ENCODE data around the gene MIF.
"Not testable (repeated sequence)": the region's sequence is repeated elsewhere in the genome, so short reads cannot be mapped to it uniquely, and the experiment has no call there.

The MIF gene

DNA sequence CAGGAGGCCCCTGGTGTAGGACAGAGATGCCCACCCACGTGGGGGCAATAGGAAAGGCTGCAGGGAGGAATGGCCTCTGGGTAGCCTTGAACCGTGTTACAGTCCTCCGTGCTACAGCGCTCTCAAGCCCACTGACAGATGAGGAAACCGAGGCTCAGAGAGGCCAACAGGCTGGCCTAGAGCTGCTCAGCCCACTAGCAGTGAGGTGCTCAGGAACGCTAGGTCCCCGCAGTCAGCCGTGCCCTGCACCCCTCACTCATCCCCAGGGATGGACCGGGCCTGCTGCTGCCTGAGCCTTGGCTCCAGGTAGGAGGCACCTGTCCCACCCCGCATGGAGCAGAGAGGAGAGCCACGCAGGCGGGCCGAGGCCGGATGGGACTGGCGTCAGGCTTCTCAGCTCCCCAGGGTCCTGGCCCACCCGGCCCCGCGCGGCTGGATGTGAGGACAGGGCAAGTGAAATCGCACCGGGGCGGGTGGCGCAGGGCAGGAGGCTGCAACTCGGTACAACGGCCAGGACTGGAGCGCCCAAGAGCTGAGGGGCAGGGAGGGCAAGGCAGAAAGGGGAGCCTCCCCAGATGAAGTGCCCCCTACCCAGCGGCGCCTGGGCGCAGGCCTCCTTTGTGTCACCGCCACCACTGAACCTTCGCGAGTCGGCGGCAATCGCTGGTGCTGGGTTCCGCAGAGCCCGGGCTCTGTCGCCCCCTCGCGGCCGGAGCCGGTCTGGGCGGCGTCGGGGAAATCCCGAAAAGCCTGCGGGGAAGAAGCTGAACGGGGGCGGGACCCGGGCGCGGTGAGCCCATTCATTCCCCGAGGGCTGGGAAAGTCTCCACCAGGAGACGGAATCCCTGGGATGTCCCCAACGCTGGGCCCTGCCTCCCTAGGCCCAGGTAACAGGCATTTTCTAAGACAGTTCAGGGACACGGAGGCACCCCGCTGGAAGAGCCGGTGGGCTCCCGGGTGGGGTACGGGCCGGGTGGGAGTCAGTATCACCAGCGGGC is 44.9 kb upstream of the MIF start:
- Histone ChIP-seq H3K27me3 (ENCODE audit: insufficient read depth, insufficient read length) (peaks cover 15% of the 10 kb centered on the region), H3K4me1 (ENCODE audit: insufficient read depth, insufficient read length) (peaks cover 15% of the 10 kb centered on the region), H3K9ac (ENCODE audit: insufficient read length, low read depth) (peak overlapping the region; percentile 44), H3K4me3 (ENCODE audit: insufficient read length, low read depth) (no peak overlapping the region), H3K9me3 (ENCODE audit: insufficient read depth, low read length) (no peaks in the 10 kb centered on the region), H3K36me3 (ENCODE audit: insufficient read depth, insufficient read length, low read length) (no peaks in the 10 kb centered on the region)
- no peak for DNase-seq (ENCODE audit: low read depth, low spot score)
- no peak for TF ChIP-seq YY1 (IDR thresholded peaks at IDR 0.05; ENCODE audit: insufficient read depth, insufficient read length)
- TF ChIP-seq ZNF274 (IDR thresholded peaks at IDR 0.05; ENCODE audit: low read depth, low read length), result no peak
- TF ChIP-seq SUZ12 (IDR thresholded peaks at IDR 0.05; ENCODE audit: extremely low read depth, insufficient read depth, insufficient read length), result no peak

DNA sequence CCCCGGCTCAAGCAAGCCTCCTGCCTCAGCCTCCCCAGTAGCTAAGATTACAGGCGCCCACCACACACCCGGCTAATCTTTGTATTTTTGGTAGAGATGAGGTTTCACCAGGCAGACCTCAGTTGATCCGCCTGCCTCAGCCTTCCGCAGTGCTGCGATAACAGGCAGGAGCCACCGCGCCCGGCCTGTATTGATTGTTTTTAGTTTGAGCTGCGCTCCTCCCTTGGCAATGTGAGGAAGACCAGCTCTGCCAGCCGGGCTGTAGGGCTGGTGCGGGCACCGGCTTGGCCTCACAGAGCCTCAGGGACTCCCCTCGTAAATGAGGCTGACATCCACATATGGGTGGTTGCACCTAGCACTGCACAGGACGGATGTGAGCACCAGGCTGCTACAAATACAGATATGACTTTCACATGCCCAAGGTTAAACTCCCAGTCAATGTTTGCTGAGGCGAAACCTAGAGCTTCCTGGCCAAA is 44.0 kb upstream of the MIF start:
- peaks cover 15% of the 10 kb centered on the region for H3K4me1 ChIP-seq (ENCODE audit: insufficient read depth, insufficient read length)
- no peak overlapping the region for H3K9ac ChIP-seq (ENCODE audit: insufficient read length, low read depth)
- no peak for DNase-seq (ENCODE audit: low read depth, low spot score)
- peaks cover 15% of the 10 kb centered on the region for H3K27me3 ChIP-seq (ENCODE audit: insufficient read depth, insufficient read length)
- H3K36me3 ChIP-seq (ENCODE audit: insufficient read depth, insufficient read length, low read length), result no peaks in the 10 kb centered on the region
- H3K4me3 ChIP-seq (ENCODE audit: insufficient read length, low read depth), result no peak overlapping the region
- TF ChIP-seq SUZ12 (IDR thresholded peaks at IDR 0.05; ENCODE audit: extremely low read depth, insufficient read depth, insufficient read length) (no peak), ZNF274 (IDR thresholded peaks at IDR 0.05; ENCODE audit: low read depth, low read length) (no peak), YY1 (IDR thresholded peaks at IDR 0.05; ENCODE audit: insufficient read depth, insufficient read length) (no peak)
- H3K9me3 ChIP-seq (ENCODE audit: insufficient read depth, low read length), result no peaks in the 10 kb centered on the region

DNA sequence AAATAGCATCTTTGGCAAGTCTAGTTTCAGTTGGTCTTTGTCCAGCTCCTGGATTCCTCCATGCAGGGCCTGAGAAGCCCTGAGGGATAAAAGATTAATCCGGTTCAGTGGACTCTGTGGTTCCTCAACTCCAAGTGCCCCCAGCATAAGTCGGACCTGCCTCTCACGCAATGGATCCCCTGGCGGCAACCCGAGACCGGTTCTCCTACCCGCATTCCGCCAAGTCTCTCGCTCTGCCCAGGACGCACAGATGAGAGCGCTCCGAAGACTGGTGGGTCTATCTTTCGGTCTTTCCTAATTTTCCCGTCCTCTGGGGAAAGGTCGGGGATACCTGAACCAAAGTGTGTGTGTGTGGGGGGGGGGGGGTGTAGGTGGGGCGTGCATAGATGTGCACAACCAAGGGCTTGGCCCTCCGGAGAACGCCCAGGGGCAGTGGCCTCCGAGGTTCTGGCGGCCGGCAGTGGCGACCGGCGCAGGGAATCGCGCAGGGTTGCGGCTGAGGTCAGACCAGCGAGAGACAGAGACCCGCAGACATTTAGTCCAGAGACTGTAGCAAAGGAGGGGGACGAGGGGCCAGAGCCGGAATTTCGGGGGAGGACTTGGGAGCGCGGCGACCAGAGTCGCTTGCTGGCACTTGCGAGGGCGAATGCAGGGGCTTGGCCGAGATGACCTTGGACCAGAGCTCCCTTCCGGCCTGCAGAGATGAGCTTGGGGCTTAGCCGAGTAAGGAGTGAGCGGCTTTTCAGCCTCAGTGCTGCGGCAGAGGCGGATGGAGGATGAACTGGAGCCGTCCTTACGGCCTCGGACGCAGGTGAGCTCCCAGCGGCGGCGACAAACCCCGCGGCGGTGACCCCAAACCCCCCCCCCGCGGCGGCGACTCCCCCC is 37.2 kb upstream of the MIF start:
- peak overlapping the region; percentile 89 for H3K9ac ChIP-seq (ENCODE audit: insufficient read length, low read depth)
- H3K4me3 ChIP-seq (ENCODE audit: insufficient read length, low read depth), result peak overlapping the region; percentile 68
- no peak for DNase-seq (ENCODE audit: low read depth, low spot score)
- H3K4me1 ChIP-seq (ENCODE audit: insufficient read depth, insufficient read length), result no peaks in the 10 kb centered on the region
- H3K36me3 ChIP-seq (ENCODE audit: insufficient read depth, insufficient read length, low read length), result no peaks in the 10 kb centered on the region
- H3K27me3 ChIP-seq (ENCODE audit: insufficient read depth, insufficient read length), result no peaks in the 10 kb centered on the region
- TF ChIP-seq ZNF274 (IDR thresholded peaks at IDR 0.05; ENCODE audit: low read depth, low read length), result no peak
- TF ChIP-seq SUZ12 (IDR thresholded peaks at IDR 0.05; ENCODE audit: extremely low read depth, insufficient read depth, insufficient read length), result no peak
- TF ChIP-seq YY1 (IDR thresholded peaks at IDR 0.05; ENCODE audit: insufficient read depth, insufficient read length), result no peak
- H3K9me3 ChIP-seq (ENCODE audit: insufficient read depth, low read length), result no peaks in the 10 kb centered on the region

DNA sequence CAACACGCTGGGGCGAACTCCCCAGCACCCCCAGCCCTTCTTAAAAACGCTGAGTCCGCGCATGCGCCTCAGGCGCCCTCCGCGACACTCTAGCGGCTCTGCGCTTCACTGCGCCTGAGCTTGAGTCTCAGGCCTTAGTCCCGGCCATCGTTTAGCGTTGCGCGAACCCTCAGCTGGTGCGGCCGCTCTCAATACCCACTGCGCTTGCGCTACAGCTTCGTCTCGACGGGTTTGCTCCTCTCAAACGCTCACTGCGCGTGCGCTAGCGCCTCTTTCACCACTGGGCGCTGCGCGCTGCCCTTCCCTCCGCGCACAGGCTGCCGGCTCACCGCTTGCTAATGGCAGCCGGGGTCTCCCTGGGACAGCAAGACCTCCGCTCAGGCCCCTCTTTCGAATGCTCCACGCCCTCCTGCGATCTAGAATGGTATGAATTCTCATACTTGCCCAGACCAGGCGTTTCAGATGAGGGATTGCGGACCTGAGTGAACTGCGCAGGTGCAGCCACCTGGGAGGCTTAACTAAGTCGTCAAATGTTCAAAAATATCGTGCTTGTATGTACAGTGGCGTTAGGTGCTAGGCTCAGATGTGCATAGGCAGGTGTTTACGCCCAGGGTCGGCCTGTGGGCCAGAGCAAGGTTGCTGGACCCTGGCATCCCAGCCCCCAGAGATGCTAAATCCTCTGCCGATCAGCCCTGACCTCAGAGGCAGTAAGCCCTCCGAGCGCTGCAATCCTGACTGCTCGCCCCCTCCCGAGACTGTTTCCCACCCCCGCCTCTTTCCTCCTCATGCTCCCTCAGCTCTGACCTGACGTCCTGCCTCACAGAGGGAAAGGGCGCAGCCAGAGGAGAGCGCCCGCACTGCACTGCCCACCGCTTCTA is 36.3 kb upstream of the MIF start, which contains the start of gene SLC2A11:
TSS of gene SLC2A11 (plus strand) at position 270 of the 878 bp plus-strand sequence. CDS start at position 395, 125 bp downstream.
- no peak for TF ChIP-seq SUZ12 (IDR thresholded peaks at IDR 0.05; ENCODE audit: extremely low read depth, insufficient read depth, insufficient read length)
- Histone ChIP-seq H3K4me3 (ENCODE audit: insufficient read length, low read depth) (peak within 1 kb of the TSS; percentile 68), H3K27me3 (ENCODE audit: insufficient read depth, insufficient read length) (no peaks in the 10 kb centered on the region), H3K36me3 (ENCODE audit: insufficient read depth, insufficient read length, low read length) (no peaks in the 10 kb centered on the region), H3K9ac (ENCODE audit: insufficient read length, low read depth) (peak within 1 kb of the TSS; percentile 89), H3K4me1 (ENCODE audit: insufficient read depth, insufficient read length) (no peaks in the 10 kb centered on the region), H3K9me3 (ENCODE audit: insufficient read depth, low read length) (no peaks in the 10 kb centered on the region)
- DNase-seq (ENCODE audit: low read depth, low spot score), result peak; percentile 93

DNA sequence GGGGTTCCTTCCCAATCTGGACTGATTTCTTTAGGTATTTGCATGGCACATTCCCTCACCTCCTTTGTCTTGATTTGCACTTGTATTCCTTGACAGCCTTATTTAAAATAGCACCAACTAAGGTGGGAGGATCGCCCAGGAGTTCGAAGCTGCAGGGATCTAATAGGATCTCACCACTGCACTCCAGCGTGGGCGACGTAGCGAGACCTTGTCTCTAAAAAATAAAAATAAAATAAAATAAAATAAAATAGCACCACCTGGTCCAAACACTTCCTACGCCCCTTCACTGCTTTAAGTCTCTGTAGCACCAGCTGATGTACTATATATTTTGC is 35.7 kb upstream of the MIF start:
- no peak overlapping the region for H3K9ac ChIP-seq (ENCODE audit: insufficient read length, low read depth)
- H3K27me3 ChIP-seq (ENCODE audit: insufficient read depth, insufficient read length), result no peaks in the 10 kb centered on the region
- DNase-seq (ENCODE audit: low read depth, low spot score), result no peak
- H3K9me3 ChIP-seq (ENCODE audit: insufficient read depth, low read length), result no peaks in the 10 kb centered on the region
- peaks cover 4% of the 10 kb centered on the region for H3K36me3 ChIP-seq (ENCODE audit: insufficient read depth, insufficient read length, low read length)
- no peaks in the 10 kb centered on the region for H3K4me1 ChIP-seq (ENCODE audit: insufficient read depth, insufficient read length)
- no peak overlapping the region for H3K4me3 ChIP-seq (ENCODE audit: insufficient read length, low read depth)
- TF ChIP-seq ZNF274 (IDR thresholded peaks at IDR 0.05; ENCODE audit: low read depth, low read length) (no peak), SUZ12 (IDR thresholded peaks at IDR 0.05; ENCODE audit: extremely low read depth, insufficient read depth, insufficient read length) (no peak), YY1 (IDR thresholded peaks at IDR 0.05; ENCODE audit: insufficient read depth, insufficient read length) (no peak)

DNA sequence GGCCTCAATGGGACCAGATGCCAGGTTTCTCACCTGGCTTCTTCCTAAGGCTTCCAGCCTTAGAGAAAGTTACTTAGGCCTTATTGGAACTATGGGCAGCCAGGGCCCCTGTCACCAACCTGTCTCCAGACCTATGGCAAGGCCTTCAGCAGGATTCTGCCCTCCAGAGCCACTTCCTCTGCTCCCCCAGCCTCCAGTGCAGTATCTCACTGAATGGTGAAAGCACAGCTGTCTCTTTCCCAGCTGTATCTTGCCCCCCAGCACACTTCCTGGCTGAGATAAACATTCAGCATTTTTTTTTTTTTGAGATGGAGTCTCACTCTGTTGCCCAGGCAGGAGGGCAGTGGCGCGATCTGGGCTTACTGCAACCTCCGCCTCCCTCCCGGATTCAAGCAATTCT is 35.0 kb upstream of the MIF start:
- Histone ChIP-seq H3K9ac (ENCODE audit: insufficient read length, low read depth) (no peak overlapping the region), H3K27me3 (ENCODE audit: insufficient read depth, insufficient read length) (no peaks in the 10 kb centered on the region), H3K36me3 (ENCODE audit: insufficient read depth, insufficient read length, low read length) (peaks cover 4% of the 10 kb centered on the region), H3K4me1 (ENCODE audit: insufficient read depth, insufficient read length) (no peaks in the 10 kb centered on the region), H3K4me3 (ENCODE audit: insufficient read length, low read depth) (no peak overlapping the region), H3K9me3 (ENCODE audit: insufficient read depth, low read length) (no peaks in the 10 kb centered on the region)
- TF ChIP-seq YY1 (IDR thresholded peaks at IDR 0.05; ENCODE audit: insufficient read depth, insufficient read length), result no peak
- TF ChIP-seq SUZ12 (IDR thresholded peaks at IDR 0.05; ENCODE audit: extremely low read depth, insufficient read depth, insufficient read length), result no peak
- TF ChIP-seq ZNF274 (IDR thresholded peaks at IDR 0.05; ENCODE audit: low read depth, low read length), result no peak
- no peak for DNase-seq (ENCODE audit: low read depth, low spot score)

DNA sequence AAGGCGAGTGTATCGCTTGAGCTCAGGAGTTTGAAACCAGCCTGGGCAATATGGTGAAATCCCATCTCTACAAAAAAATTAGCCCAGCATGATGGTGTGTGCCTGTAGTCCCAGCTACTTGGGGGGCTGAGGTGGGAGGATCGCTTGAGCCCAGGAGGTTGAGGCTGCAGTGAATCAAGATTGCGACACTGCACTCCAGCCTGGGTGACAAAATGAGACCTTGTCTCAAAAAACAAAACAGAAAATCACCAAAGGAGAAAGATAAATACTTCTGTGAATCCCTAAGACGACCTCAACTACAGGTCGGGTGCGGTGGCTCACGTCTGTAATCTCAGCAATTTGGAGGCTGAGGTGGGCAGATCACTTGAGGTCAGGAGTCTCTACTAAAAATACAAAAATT is 34.0 kb upstream of the MIF start:
- not testable (repeated sequence) for H3K9ac ChIP-seq (ENCODE audit: insufficient read length, low read depth); H3K36me3 ChIP-seq (ENCODE audit: insufficient read depth, insufficient read length, low read length); H3K4me1 ChIP-seq (ENCODE audit: insufficient read depth, insufficient read length); DNase-seq (ENCODE audit: low read depth, low spot score); H3K4me3 ChIP-seq (ENCODE audit: insufficient read length, low read depth); H3K27me3 ChIP-seq (ENCODE audit: insufficient read depth, insufficient read length); H3K9me3 ChIP-seq (ENCODE audit: insufficient read depth, low read length)

Measured in NT2/D1 (cell line).